WTC11 (cell line): ENCODE results near the gene GALNT17. TPM values are rescaled to one million over a fixed set of nuclear protein-coding genes. Genes with fewer than 3 reads are reported as not detected.

Source experiments
- ATAC-seq: fragments of 200-7000 bp; cut with Tn5 transposase; 2 replicates; pipeline ENCODE4 v1.10.0; 2021; ENCODE audit warnings: mild to moderate bottlenecking, moderate library complexity
- CTCF ChIA-PET: fragments of 300-600 bp; sonication (Branson Sonifier 250); formaldehyde crosslinking; loops from one replicate; lab custom pipeline; 2021; ENCODE audit warnings: antibody characterized with exemption; lab: Charles Lee
- POLR2A ChIA-PET: fragments of 350-600 bp; sonication (Branson Sonifier 250); formaldehyde crosslinking; loops from one replicate; lab custom pipeline; 2021; ENCODE audit warnings: antibody characterized with exemption; lab: Charles Lee
- DNase-seq: peaks from one replicate; pipeline ENCODE4 v3.0.0; 2021; ENCODE audit warnings: low spot score
- H3K27ac Mint-ChIP-seq: 2 replicates; pipeline ENCODE4 v1.8.0; 2021; ENCODE audit warnings: mixed read lengths
- H3K27me3 Mint-ChIP-seq: 2 replicates; pipeline ENCODE4 v1.8.0; 2021; ENCODE audit warnings: low read depth, mild to moderate bottlenecking, moderate library complexity, mixed read lengths
- H3K36me3 Mint-ChIP-seq: 2 replicates; pipeline ENCODE4 v1.8.0; 2021; ENCODE audit warnings: mixed read lengths
- H3K4me1 Mint-ChIP-seq: 2 replicates; pipeline ENCODE4 v1.8.0; 2022; ENCODE audit warnings: mixed read lengths
- H3K4me3 Mint-ChIP-seq: 2 replicates; pipeline ENCODE4 v1.8.0; 2021; ENCODE audit warnings: mild to moderate bottlenecking, moderate library complexity, mixed read lengths
- H3K9me3 Mint-ChIP-seq: 2 replicates; pipeline ENCODE4 v1.8.0; 2021; ENCODE audit warnings: mixed read lengths
- AFF4 ChIP-seq: sonication (generic); formaldehyde crosslinking; IDR thresholded peaks from 2 replicates; pipeline ENCODE4 v1.8.1; 2023; ENCODE audit warnings: mild to moderate bottlenecking, missing genetic modification reagents, borderline replicate concordance
- AR ChIP-seq: fragments of 250-450 bp; sonication (Bioruptor Pico); IDR thresholded peaks from 2 replicates; pipeline ENCODE4 v1.9.0; 2021; ENCODE audit warnings: mild to moderate bottlenecking
- ATF1 ChIP-seq: sonication (generic); formaldehyde crosslinking; IDR thresholded peaks from 2 replicates; pipeline ENCODE4 v1.8.1; 2023; ENCODE audit warnings: mild to moderate bottlenecking, moderate library complexity, missing genetic modification reagents
- CBFB ChIP-seq: sonication (generic); formaldehyde crosslinking; IDR thresholded peaks from 2 replicates; pipeline ENCODE4 v1.8.1; 2022; ENCODE audit warnings: mild to moderate bottlenecking, low read depth, missing genetic modification reagents
- CREM ChIP-seq: sonication (generic); formaldehyde crosslinking; IDR thresholded peaks from 2 replicates; pipeline ENCODE4 v1.8.1; 2022; ENCODE audit warnings: mild to moderate bottlenecking, missing genetic modification reagents, moderate library complexity
- FOXP1 ChIP-seq: sonication (generic); formaldehyde crosslinking; IDR thresholded peaks from 2 replicates; pipeline ENCODE4 v1.8.0; 2022; ENCODE audit warnings: missing genetic modification reagents, mild to moderate bottlenecking, moderate library complexity, borderline replicate concordance
- HMGA2 ChIP-seq: fragments of 250-450 bp; sonication (Bioruptor Pico); IDR thresholded peaks from 2 replicates; pipeline ENCODE4 v1.4.0; 2021; ENCODE audit warnings: mild to moderate bottlenecking, moderate library complexity
- JUN ChIP-seq: sonication (generic); formaldehyde crosslinking; IDR thresholded peaks from 2 replicates; pipeline ENCODE4 v1.8.0; 2023; ENCODE audit warnings: mild to moderate bottlenecking, missing genetic modification reagents
- NFATC4 ChIP-seq: fragments of 250-450 bp; sonication (Bioruptor Pico); IDR thresholded peaks from 2 replicates; pipeline ENCODE4 v1.9.0; 2021; ENCODE audit warnings: mild to moderate bottlenecking
- TCF7 ChIP-seq: sonication (generic); formaldehyde crosslinking; IDR thresholded peaks from 2 replicates; pipeline ENCODE4 v1.8.0; 2022; ENCODE audit warnings: mild to moderate bottlenecking, low read depth, missing genetic modification reagents, moderate library complexity
- TEAD1 ChIP-seq: sonication (generic); formaldehyde crosslinking; IDR thresholded peaks from 2 replicates; pipeline ENCODE4 v1.8.0; 2022; ENCODE audit warnings: mild to moderate bottlenecking, missing genetic modification reagents
- ZNF396 ChIP-seq: fragments of 250-450 bp; sonication (Bioruptor Pico); IDR thresholded peaks from 2 replicates; pipeline ENCODE4 v1.8.0; 2021; ENCODE audit warnings: mild to moderate bottlenecking, moderate library complexity, borderline replicate concordance
- total RNA-seq: library from RNA; stranded (reverse); gene quantifications from 3 replicates; pipeline ENCODE4 v1.2.3, GENCODE V29; 2021
- TF ChIP-seq, protein P1 (sequence below): sonication (generic); formaldehyde crosslinking; IDR thresholded peaks from 2 replicates; pipeline ENCODE4 v1.8.1; 2022; ENCODE audit warnings: missing genetic modification reagents, borderline replicate concordance
- TF ChIP-seq, protein P2 (sequence below): sonication (generic); formaldehyde crosslinking; IDR thresholded peaks from 2 replicates; pipeline ENCODE4 v1.8.1; 2023; ENCODE audit warnings: mild to moderate bottlenecking, missing genetic modification reagents
- TF ChIP-seq, protein P3 (sequence below): fragments of 250-450 bp; sonication (Bioruptor Pico); IDR thresholded peaks from 2 replicates; pipeline ENCODE4 v1.9.0; 2021; ENCODE audit warnings: mild to moderate bottlenecking

The GALNT17 gene
- total RNA-seq, 1 experiment from 2014 or later, result 61.1 TPM

DNA sequence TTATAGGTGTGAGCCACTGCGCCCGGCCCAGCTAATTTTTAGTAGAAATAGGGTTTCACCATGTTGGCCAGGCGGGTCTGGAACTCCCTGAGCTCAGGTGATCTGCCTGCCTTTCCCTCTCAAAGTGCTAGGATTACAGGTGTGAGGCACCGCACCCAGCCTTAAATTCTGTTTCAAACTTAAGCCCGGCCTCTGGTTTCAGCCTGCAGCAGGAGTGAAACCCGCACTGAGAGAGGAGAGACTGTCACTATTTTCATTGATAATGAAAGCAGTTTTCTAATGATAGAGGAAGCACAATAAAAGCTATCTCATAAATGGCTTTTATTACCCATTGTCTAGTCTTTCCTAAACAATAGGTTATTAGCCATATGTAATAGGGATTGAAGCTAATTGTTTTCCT, 415.5 kb downstream of the GALNT17 start (continued):
- TF ChIP-seq, protein P1, sequence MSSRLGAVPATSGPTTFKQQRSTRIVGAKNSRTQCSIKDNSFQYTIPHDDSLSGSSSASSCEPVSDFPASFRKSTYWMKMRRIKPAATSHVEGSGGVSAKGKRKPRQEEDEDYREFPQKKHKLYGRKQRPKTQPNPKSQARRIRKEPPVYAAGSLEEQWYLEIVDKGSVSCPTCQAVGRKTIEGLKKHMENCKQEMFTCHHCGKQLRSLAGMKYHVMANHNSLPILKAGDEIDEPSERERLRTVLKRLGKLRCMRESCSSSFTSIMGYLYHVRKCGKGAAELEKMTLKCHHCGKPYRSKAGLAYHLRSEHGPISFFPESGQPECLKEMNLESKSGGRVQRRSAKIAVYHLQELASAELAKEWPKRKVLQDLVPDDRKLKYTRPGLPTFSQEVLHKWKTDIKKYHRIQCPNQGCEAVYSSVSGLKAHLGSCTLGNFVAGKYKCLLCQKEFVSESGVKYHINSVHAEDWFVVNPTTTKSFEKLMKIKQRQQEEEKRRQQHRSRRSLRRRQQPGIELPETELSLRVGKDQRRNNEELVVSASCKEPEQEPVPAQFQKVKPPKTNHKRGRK (CRISPR knock-in tag), result no peak
- no peak for TF ChIP-seq JUN
- TF ChIP-seq, protein P2, sequence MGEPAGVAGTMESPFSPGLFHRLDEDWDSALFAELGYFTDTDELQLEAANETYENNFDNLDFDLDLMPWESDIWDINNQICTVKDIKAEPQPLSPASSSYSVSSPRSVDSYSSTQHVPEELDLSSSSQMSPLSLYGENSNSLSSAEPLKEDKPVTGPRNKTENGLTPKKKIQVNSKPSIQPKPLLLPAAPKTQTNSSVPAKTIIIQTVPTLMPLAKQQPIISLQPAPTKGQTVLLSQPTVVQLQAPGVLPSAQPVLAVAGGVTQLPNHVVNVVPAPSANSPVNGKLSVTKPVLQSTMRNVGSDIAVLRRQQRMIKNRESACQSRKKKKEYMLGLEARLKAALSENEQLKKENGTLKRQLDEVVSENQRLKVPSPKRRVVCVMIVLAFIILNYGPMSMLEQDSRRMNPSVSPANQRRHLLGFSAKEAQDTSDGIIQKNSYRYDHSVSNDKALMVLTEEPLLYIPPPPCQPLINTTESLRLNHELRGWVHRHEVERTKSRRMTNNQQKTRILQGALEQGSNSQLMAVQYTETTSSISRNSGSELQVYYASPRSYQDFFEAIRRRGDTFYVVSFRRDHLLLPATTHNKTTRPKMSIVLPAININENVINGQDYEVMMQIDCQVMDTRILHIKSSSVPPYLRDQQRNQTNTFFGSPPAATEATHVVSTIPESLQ (CRISPR knock-in tag), result no peak
- TF ChIP-seq NFATC4 (CRISPR knock-in tag), result no peak
- no peak for TF ChIP-seq ZNF396 (CRISPR knock-in tag)
- no peak for TF ChIP-seq FOXP1 (CRISPR knock-in tag)

DNA sequence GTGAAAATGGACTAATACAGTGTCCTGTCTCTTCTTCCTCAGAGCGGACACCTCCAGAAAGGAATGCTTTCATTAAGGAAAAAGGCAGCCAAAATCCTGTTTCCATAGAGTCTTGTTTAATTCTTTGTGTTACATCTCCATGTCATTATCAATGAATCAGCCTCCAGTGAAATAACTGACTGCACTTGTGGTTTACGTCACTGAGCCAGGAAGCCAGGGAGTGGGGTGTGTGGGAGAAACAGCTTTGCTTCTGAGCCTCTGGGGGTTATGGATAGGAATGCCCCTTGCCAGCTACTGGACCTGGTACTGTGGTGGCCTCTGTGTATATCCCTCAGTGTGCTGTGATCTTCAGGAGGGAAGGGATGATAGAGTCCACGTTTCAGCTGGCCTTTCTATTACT, 416.8 kb downstream of the GALNT17 start:
- Mint-ChIP-seq H3K9me3 (peaks cover 28% of the 10 kb centered on the region), H3K4me3 (no peak overlapping the region)
- DNase-seq, result no peak

DNA sequence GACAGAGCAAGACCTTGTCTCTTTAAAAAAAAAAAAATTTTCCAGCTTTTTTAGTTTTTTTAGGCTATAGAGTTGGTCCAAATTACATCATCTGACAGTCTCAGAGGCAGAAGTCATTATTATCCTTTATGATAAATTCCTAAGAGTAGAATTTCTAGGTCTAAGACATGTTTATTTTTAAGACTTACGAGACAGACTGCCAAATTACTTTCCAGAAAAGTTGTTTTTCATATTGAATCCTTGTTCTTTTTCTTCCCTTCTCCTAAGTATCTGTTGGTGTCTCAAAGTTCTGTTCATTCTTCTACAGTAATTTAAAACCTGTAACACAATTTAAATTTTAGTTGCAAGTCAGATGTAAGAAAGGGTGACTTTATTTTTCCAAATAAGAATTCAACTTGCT, 421.4 kb downstream of the GALNT17 start:
- TF ChIP-seq CREM (CRISPR knock-in tag), result no peak
- TF ChIP-seq CBFB (CRISPR knock-in tag), result no peak
- TF ChIP-seq AR, result no peak
- no peak for TF ChIP-seq ATF1 (CRISPR knock-in tag)
- no peak for TF ChIP-seq TEAD1 (CRISPR knock-in tag)
- no peak for TF ChIP-seq TCF7 (CRISPR knock-in tag)
- TF ChIP-seq HMGA2, result no peak
- TF ChIP-seq, protein P3, sequence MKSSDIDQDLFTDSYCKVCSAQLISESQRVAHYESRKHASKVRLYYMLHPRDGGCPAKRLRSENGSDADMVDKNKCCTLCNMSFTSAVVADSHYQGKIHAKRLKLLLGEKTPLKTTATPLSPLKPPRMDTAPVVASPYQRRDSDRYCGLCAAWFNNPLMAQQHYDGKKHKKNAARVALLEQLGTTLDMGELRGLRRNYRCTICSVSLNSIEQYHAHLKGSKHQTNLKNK (CRISPR knock-in tag), result no peak
- no peak overlapping the region for H3K27ac Mint-ChIP-seq
- H3K36me3 Mint-ChIP-seq, result peaks cover 28% of the 10 kb centered on the region
- DNase-seq (no peak), ATAC-seq (no peak)
- H3K4me3 Mint-ChIP-seq, result no peak overlapping the region
- peaks cover 14% of the 10 kb centered on the region for H3K4me1 Mint-ChIP-seq
- peaks cover 33% of the 10 kb centered on the region for H3K9me3 Mint-ChIP-seq
- ChIA-PET CTCF (no interaction called here), POLR2A (no interaction called here)
- no peaks in the 10 kb centered on the region for H3K27me3 Mint-ChIP-seq

More for the DNA sequence above, 416.8 kb downstream of the GALNT17 start:
- Mint-ChIP-seq H3K27me3 (no peaks in the 10 kb centered on the region), H3K4me1 (0 out of 2 replicates have a peak, but pooled peaks cover 2% of the 10 kb centered on the region), H3K36me3 (peaks cover 30% of the 10 kb centered on the region), H3K27ac (peak overlapping the region; percentile 72; the same call in 1 of the 2 replicates)
- CTCF ChIA-PET, result interaction anchor here (0.9 kb wide), 1 partner anchor 82 kb away, joined by 3 read pairs; no protein-coding TSS in a partner anchor
- TF ChIP-seq AFF4 (CRISPR knock-in tag) (no peak), ATF1 (CRISPR knock-in tag) (no peak)
- no peak for ATAC-seq
- POLR2A ChIA-PET, result no interaction called here
